IPS-20b (cell line): ENCODE measurements around the gene AP2A1.

Source experiments
- H3K27ac ChIP-seq: one replicate; pipeline ENCODE4 v1.5.1; 2013; ENCODE audit warnings: low read length
- H3K27me3 ChIP-seq: 2 replicates; pipeline ENCODE4 v1.6.1; 2013; ENCODE audit warnings: mild to moderate bottlenecking, low read length, inconsistent platforms; ENCODE audit not compliant: insufficient read depth
- H3K36me3 ChIP-seq: 2 replicates; pipeline ENCODE4 v1.6.1; 2013; ENCODE audit warnings: low read depth, mild to moderate bottlenecking, inconsistent platforms, low read length, moderate library complexity; ENCODE audit not compliant: insufficient read depth
- H3K4me1 ChIP-seq: 2 replicates; pipeline ENCODE4 v1.6.1; 2013; ENCODE audit warnings: mild to moderate bottlenecking, control low read depth, inconsistent platforms, low read length, moderate library complexity; ENCODE audit not compliant: insufficient read depth
- H3K4me3 ChIP-seq: 2 replicates; pipeline ENCODE4 v1.5.1; 2013; ENCODE audit warnings: mild to moderate bottlenecking, low read length, inconsistent platforms
- H3K9ac ChIP-seq: 2 replicates; pipeline ENCODE4 v1.6.1; 2013; ENCODE audit warnings: low read depth, mild to moderate bottlenecking, inconsistent platforms, low read length, moderate library complexity
- H3K9me3 ChIP-seq: 2 replicates; pipeline ENCODE4 v1.6.1; 2013; ENCODE audit warnings: mild to moderate bottlenecking, low read depth, low read length, inconsistent platforms; ENCODE audit not compliant: insufficient read depth

Gene AP2A1

DNA sequence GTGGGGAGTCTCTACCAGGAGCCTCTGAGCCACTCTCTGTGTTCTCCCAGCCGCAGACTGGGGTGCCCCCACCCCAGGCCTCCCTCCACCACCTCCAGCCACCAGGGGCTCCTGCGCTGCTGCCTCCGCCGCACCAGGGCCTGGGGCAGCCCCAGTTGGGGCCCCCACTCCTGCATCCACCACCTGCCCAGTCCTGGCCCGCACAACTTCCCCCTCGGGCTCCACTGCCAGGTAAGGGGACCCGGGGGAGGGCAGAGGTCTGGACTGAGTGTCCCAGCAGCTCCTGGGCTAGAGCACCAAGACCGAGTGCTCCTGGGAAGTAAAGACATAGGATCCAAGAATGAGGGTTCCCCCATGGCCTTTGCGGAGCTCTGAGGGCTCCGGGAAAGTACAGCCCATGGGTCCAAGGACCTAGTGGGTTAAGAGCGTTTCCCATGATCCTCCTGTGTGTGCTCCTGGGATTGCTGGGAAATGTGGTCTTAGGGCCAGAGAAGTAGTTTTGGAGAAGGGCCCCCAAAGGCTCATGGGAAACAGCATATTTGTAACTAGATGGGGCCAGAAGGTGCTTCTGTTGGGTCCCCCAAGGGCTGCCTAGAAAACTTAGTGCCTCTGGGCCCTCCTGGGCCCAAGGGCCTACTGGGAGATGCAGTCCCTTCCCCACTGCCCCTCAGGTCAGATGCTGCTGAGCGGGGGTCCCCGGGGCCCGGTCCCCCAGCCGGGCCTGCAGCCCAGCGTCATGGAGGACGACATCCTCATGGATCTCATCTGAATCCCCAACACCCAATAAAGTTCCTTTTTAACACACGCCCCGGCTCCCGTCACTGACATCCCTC, 69.6 kb downstream of the AP2A1 start:
- Histone ChIP-seq H3K4me3 (no peak overlapping the region), H3K36me3 (peaks cover 77% of the 10 kb centered on the region), H3K27me3 (no peaks in the 10 kb centered on the region), H3K27ac (no peak overlapping the region), H3K9me3 (no peaks in the 10 kb centered on the region), H3K9ac (no peak overlapping the region), H3K4me1 (no peaks in the 10 kb centered on the region)

DNA sequence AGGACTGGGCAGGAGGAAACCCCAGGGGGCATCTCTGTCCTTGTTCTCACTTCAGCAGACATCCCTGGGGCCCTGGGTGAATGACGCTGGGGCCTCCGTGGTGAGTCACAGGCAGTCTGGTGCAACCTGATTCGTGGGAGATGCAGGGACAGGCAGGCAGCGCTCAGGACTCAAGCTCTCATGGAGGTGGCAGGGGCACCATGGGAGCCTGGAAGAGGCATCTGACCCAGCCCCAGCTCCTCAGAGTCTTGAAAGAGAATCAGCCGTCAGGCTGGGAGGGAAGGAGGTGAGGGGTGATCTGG, 70.2 kb downstream of the AP2A1 start:
- Histone ChIP-seq H3K4me1 (no peaks in the 10 kb centered on the region), H3K27ac (no peak overlapping the region), H3K4me3 (no peak overlapping the region), H3K9ac (no peak overlapping the region), H3K9me3 (no peaks in the 10 kb centered on the region), H3K36me3 (peaks cover 72% of the 10 kb centered on the region), H3K27me3 (no peaks in the 10 kb centered on the region)

DNA sequence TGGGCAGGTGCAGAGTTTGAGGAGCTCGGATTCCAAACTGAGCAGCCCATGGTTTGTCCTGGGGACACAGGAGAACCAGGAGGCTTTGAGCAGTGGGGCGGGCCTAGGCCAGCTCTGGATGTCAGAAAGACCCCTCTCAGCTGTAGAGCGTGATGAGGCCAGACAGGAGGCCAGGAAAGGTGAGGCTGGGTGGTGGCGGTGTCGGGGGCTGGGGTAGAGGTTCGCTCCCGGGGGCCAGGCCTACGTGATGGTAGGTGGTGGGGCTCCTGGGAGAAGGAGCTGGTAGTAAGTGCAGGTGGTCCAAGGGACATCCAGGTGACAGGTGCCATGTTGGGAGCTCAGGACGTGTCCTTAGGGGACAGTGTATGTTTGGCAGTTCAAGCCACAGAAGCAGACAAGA, 70.6 kb downstream of the AP2A1 start:
- Histone ChIP-seq H3K36me3 (peaks cover 68% of the 10 kb centered on the region), H3K9me3 (no peaks in the 10 kb centered on the region), H3K4me1 (no peaks in the 10 kb centered on the region), H3K9ac (no peak overlapping the region), H3K27me3 (no peaks in the 10 kb centered on the region), H3K27ac (no peak overlapping the region), H3K4me3 (no peak overlapping the region)

DNA sequence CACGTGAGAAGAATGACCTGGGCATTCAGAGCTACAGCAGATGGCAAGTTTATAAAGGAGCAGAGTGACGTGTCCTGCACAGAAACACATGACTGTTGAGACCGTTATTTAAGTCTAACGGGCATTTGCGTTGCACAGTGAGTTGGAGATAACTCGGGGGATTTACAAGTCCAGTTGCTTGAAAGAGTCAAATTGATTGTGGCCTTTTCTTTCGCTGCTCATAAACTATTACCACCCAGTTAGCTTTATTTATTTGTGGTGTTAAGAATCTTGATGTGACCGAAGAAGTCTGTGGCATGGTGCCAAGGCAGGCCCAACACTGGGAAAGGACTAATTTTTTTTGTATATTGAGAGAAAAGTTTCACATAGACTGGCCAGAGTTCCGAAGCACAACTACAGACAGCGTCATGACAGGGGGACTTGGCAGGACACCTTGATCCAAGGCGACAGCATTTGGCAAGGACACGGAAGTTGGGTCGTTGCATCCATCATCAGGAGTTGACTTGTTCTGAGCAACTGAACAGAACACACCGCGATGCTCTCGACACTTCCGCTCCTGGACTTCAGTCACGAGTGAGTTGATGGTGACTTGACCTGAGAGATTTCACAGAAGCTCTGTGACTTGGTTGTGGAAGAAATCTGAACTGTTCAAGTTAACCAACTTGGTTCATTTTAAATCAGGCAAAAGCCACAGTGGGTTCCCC, 72.2 kb downstream of the AP2A1 start:
- no peak overlapping the region for H3K9ac ChIP-seq
- no peaks in the 10 kb centered on the region for H3K27me3 ChIP-seq
- H3K9me3 ChIP-seq = no peaks in the 10 kb centered on the region
- H3K27ac ChIP-seq = no peak overlapping the region
- H3K4me1 ChIP-seq = no peaks in the 10 kb centered on the region
- H3K4me3 ChIP-seq = no peak overlapping the region
- peaks cover 55% of the 10 kb centered on the region for H3K36me3 ChIP-seq

DNA sequence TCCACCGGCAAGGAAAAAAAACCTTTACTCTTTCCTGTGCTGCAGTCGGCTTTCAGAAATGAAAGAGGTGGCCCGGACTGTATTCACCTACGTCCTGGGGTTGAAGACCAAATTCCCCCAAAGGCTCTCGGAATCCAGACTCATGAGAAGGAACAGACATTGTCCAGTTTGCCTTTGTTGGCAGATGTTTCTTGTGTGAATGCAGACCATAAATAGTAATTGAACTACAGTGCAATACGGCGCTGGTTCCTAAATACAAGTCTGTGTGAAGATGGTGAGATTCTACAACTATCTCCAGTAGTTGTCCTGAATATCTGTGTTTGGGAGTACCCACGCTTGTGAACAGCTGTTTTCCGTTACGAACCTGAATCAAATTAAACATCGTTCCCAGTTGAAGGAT, 72.9 kb downstream of the AP2A1 start:
- Histone ChIP-seq H3K36me3 (peaks cover 48% of the 10 kb centered on the region), H3K9me3 (no peaks in the 10 kb centered on the region), H3K27ac (no peak overlapping the region), H3K4me3 (no peak overlapping the region), H3K27me3 (no peaks in the 10 kb centered on the region), H3K4me1 (no peaks in the 10 kb centered on the region), H3K9ac (no peak overlapping the region)

DNA sequence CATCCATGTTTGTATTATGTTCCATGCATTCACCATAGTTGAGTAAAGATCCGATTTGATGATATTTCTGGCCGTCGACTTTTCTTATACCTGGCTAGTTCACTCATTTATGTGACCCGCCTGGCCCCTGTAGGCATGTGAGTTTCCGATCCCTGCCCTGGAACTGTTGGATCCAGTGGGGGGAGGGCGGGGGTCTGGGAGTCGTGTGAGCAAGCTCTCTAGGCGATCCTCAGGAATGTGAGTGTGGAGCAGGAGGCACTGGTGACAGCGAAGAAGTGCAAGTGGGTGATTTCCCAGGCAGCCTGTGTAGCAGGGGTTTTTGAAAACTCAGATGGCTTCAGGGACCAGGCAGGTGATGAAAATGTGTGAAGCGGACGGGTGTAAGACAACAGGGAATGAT, 73.5 kb downstream of the AP2A1 start:
- H3K9me3 ChIP-seq = no peaks in the 10 kb centered on the region
- no peak overlapping the region for H3K4me3 ChIP-seq
- no peaks in the 10 kb centered on the region for H3K27me3 ChIP-seq
- H3K4me1 ChIP-seq = no peaks in the 10 kb centered on the region
- H3K9ac ChIP-seq = no peak overlapping the region
- H3K36me3 ChIP-seq = peaks cover 42% of the 10 kb centered on the region
- H3K27ac ChIP-seq = no peak overlapping the region

DNA sequence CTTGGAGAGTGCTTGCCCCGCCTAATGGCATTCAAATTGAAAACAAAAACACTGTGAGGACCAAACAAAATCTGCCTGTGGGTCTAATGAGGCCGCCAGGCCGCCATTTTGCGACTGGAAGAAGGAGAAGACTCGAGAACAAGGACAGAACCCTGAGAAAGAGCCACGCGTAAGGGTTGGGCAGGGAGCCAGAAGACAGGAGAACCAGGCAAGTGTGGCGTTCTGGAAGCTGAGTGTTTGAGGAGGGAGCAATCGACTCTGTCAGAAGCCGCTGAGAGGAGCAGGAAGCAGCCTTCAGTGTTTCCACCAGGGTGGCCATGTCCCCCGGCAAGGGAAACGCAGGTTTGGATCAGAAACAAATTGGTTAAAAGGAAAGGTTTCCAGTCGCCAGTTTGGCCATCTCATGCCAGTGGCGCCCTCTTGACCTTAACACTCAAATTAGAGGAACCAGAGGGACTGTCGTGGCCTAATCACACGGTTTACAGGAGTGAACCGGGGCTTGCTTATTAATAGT, 74.0 kb downstream of the AP2A1 start:
- Histone ChIP-seq H3K9me3 (no peaks in the 10 kb centered on the region), H3K27me3 (no peaks in the 10 kb centered on the region), H3K4me1 (no peaks in the 10 kb centered on the region), H3K9ac (no peak overlapping the region), H3K36me3 (peaks cover 37% of the 10 kb centered on the region), H3K4me3 (no peak overlapping the region), H3K27ac (no peak overlapping the region)

DNA sequence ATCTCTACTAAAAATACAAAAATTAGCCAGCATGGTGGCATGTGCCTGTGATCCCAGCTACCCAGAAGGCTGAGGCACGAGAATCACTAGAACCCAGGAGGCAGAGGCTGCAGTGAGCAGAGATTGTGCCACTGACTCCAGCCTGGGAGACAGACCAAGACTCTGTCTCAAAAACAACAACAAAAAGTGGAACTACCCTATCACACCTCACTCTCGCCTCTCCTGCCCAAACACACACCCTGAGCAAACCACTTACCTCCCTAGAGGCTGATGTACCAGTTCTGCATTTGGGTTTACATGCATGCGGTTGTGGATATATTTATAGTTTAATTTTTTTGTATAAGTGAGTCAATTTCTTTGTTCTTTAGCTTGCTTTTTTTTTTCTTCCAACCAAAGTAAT, 76.5 kb downstream of the AP2A1 start:
- no peaks in the 10 kb centered on the region for H3K27me3 ChIP-seq
- no peak overlapping the region for H3K4me3 ChIP-seq
- no peaks in the 10 kb centered on the region for H3K4me1 ChIP-seq
- no peak overlapping the region for H3K27ac ChIP-seq
- peaks cover 17% of the 10 kb centered on the region for H3K36me3 ChIP-seq
- no peak overlapping the region for H3K9ac ChIP-seq
- H3K9me3 ChIP-seq = no peaks in the 10 kb centered on the region

DNA sequence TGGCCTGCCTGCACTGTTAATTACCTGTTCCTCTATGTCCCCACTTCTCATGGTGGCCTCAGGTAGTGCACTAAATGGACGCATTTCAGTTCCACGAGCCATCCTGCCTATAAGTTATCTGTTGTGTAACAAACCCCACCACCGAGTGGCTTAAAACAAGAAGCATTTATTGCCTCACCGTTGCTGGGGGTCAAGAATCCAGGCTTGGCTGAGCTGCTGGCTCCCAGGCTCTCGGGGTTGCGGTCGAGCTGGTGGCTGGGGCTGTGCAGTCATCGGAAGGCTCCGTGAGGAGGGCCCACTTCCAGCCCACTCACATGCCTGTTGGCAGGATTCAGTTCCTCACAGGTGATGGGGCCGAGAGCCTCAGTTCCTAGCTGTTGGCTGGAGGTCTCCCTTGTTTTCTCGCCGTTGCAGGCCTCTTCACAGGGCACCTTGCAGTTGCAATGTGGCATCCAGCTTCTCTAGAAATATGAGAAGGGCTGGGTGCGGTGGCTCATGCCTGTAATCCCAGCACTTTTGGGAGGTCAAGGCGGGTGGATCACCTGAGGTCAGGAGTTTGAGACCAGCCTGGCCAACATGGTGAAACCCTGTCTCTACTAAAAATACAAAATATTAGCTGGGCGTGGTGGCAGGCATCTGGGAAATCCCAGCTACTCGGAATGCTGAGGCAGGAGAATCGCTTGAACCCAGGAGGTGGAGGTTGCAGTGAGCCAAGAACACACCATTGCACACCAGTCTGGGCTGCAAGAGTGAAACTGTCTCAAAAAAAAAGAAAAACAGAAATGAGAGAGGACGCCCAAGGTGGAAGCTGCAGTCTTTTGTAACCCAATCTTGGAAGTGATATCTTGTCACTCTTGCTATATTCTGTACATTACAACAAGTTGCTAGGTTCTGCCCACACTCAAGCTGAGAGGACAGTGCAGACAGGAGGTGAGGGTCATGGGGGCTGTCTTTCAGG, 77.6 kb downstream of the AP2A1 start:
- H3K9ac ChIP-seq = no peak overlapping the region
- H3K27ac ChIP-seq = no peak overlapping the region
- no peaks in the 10 kb centered on the region for H3K9me3 ChIP-seq
- no peaks in the 10 kb centered on the region for H3K27me3 ChIP-seq
- H3K4me3 ChIP-seq = no peak overlapping the region
- no peaks in the 10 kb centered on the region for H3K4me1 ChIP-seq
- H3K36me3 ChIP-seq = peaks cover 11% of the 10 kb centered on the region

DNA sequence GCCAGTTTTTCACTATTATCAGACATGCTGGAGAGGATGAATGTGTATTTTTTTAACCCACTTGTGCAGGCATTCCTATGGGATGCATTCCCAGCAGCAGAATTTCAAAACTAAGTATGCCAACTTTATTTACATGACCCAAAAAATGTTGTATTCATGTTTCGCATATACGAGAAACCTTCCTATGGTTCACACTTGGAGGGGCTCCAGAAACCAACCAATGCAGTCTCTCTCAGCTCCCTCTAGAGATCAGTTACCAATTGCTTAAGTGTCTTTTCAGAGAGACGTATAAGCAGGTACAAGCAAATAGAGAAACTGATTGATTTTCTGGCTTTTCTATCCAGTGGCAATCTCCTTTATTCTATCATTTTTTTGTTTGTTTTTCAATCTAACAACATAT, 78.6 kb downstream of the AP2A1 start:
- no peaks in the 10 kb centered on the region for H3K9me3 ChIP-seq
- no peak overlapping the region for H3K27ac ChIP-seq
- no peaks in the 10 kb centered on the region for H3K27me3 ChIP-seq
- H3K36me3 ChIP-seq = peaks cover 5% of the 10 kb centered on the region; the same call in 1 of the 2 replicates
- no peak overlapping the region for H3K9ac ChIP-seq
- no peak overlapping the region for H3K4me3 ChIP-seq
- no peaks in the 10 kb centered on the region for H3K4me1 ChIP-seq

DNA sequence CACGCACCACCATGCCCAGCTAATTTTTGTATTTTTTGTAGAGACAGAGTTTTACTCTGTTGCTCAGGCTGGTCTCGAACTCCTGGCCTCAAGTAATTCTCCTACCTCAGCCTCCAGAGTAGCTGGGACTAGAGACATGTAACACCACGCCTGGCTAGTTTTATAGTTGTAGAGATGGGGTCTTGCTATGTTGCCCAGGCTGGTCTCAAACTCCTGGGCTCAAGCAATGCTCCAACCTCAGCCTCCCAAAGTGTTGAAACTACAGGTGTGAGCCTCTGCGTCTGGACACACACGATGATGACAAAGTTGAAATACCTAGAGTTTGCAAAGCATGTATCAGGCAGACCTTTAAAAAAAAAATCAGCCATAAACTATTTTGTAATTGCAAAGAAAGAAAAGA, 79.6 kb downstream of the AP2A1 start:
- no peak overlapping the region for H3K4me3 ChIP-seq
- no peak overlapping the region for H3K9ac ChIP-seq
- H3K9me3 ChIP-seq = no peaks in the 10 kb centered on the region
- H3K27me3 ChIP-seq = no peaks in the 10 kb centered on the region
- H3K36me3 ChIP-seq = peaks cover 5% of the 10 kb centered on the region; the same call in 1 of the 2 replicates
- H3K27ac ChIP-seq = no peak overlapping the region
- H3K4me1 ChIP-seq = no peaks in the 10 kb centered on the region
